T follicular helper cell (primary cell): ENCODE measurements around the gene MRPL33.
"Not testable (repeated sequence)": the region's sequence is repeated elsewhere in the genome, so short reads cannot be mapped to it uniquely, and the experiment has no call there.

Source experiments
- DNase-seq: peaks from one replicate; pipeline ENCODE4 v3.0.0-alpha.2; 2020; ENCODE audit warnings: low read depth

MRPL33 gene

DNA sequence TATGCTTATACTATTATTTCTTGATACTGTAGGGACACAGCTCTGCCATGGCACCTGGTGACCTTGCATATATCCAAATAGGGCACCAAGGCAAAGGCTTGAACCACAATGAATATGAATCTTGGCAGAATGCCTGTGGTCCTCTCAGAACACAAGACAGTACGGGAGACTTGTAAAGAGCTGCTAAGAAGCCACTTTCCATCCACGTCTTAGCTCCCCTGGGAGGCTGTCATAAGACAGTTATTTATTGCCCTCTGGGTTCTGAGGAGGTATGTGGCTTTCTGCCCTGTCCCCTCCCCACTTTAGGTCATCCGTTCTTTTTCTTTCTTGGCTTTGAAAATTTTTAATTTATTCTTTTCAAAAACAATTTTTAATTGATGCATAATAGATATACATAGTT is 29.8 kb upstream of the MRPL33 start:
- no peak for DNase-seq

DNA sequence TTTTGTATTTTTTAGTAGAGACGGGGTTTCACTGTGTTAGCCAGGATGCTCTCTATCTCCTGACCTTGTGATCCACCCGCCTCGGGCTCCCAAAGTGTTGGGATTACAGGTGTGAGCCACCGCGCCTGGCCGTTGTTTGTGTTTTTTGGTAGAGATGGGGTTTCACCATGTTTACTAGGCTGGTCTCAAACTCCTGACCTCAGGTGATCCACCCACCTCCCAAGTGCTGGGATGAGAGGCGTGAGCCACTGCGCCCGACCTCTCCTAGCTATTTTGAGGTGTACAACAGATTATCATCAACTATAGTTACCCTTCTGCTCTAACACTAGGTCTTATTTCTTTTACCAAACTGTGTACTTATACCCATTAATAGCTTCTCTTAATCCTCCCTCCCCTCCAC is 28.9 kb upstream of the MRPL33 start:
- DNase-seq = no peak

DNA sequence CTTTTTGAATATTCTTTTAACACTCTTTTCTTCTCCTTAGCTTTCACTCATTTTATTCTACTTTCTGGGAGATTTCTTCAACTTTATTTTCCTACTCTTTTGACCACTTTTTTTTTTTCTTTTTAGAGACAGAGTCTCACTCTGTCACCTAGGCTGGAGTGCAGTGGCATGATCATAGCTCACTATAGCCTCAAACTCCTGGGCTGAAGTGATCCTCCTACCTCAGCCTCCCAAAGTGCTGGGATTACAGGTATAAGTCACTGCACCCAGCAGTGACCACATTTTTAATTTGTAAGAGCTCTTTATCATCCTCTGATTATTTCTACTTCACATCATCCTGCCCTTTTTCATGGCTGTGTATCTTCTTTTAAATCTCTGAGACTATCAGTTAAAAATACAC is 26.0 kb upstream of the MRPL33 start:
- DNase-seq = not testable (repeated sequence)

DNA sequence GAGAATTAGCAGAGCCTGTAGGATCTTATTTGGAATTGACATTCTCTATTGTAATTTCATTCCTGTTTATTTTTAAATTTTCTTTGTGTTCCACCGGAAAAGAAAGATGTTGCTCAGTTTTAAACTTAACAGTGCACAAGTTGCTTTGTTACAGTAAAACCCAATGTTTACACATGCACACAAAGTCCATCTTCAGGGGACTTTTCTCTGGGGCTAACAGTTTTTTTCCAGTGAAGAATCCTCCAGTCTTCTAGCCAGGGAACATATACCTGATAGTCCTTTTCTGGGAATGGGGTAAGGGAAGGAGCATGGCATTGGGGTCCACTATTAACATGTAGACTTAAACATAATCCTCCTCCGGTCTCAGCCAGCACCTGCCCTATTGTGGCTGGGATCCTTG is 25.2 kb upstream of the MRPL33 start:
- no peak for DNase-seq

DNA sequence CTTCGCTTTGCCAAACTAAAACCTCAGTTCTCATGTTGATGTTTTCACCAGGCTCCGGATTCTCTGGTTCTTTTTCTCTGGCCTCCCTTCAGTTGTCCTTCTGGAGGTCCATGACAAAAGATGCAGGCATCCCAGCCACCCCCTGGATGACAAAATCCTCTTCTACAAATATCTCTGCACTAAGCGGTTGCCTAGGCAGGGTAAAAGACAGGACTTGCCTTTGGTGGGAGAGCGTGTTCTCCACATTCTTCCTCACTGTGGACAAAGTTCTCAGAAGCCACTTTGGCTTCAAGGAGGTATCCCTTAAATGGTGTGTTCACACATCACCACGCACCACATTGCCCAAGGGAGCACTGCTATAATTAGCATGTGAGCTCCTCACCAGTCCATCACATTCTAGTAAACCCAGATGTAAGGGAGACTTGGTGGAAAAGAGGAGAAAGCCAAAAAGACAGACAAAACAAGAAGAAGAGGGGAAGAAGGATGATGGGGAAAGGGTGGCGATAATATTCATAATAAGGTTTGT is 23.6 kb upstream of the MRPL33 start:
- no peak for DNase-seq

DNA sequence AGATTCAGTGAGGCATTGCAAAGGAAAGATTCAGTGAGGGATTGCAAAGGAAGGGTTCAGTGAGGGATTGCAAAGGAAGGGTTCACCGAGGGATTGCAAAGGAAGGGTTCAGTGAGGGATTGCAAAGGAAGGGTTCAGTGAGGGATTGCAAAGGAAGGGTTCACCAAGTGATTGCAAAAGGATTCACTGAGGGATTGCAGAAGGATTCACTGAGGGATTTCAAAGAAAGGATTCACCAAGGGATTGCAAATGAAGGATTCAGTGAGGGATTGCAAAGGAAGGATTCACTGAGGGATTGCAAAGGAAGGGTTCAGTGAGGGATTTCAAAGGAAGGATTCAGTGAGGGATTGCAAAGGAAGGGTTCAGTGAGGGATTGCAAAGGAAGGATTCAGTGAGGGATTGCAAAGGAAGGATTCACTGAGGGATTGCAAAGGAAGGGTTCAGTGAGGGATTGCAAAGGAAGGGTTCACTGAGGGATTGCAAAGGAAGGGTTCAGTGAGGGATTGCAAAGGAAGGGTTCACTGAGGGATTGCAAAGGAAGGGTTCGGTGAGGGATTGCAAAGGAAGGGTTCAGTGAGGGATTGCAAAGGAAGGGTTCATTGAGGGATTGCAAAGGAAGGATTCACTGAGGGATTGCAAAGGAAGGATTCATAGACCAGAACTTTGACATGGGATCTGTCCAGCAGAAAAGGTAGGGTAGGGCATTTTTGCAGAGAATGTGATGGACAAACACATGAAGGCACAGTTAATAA is 22.5 kb upstream of the MRPL33 start:
- not testable (repeated sequence) for DNase-seq

DNA sequence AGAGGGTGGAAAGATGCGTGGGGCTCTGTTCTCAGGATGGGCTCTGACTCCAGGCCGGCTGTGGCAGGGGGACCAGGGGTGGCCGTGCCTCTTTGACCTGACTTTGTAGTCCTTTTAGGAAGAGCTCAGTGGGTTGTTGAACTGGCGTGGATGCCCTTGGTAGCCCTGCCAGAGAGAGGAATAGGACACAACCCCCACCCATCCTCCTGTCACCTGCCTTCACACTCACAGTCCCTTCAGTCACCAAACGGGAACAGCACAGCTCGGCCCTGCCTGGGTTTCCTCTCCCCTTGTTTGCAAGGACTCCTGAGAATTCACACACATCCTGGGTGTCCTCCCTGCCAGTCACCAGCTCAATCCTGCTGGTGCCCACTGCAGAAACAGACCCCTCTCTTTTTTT is 20.1 kb upstream of the MRPL33 start:
- no peak for DNase-seq

DNA sequence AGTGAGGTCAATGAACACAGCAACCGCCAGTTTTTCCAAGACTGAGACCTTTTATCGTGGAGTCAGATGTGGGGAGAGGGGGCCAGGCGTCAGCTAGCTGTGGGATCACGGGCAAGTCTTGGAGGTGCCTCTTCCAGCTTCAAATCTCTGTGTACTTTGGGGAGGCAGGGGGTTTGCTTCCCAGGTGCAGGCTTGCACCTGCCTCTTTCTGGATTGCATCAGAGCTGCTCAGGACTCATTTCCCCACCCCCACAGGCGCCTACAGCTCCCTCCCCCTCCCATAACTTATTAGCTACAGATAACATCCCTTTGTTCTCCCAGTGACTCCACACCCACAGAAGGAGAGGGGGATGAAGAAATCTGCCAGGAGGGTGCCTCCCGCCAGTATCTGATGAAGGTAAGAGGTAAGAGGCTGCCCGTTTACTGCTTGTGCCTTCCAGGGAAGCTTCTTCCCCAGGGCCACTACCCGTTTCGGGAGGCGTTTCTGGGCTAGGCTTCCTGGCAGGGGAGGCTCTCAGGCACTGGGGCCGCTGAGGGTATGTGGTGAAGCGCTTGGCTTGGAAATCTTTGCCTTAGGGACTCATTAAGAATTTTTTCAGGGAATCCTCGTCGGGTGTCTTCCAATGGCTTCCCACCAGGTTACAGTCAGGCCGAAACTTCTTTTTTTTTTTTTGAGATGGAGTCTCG is 18.8 kb upstream of the MRPL33 start:
- no peak for DNase-seq

DNA sequence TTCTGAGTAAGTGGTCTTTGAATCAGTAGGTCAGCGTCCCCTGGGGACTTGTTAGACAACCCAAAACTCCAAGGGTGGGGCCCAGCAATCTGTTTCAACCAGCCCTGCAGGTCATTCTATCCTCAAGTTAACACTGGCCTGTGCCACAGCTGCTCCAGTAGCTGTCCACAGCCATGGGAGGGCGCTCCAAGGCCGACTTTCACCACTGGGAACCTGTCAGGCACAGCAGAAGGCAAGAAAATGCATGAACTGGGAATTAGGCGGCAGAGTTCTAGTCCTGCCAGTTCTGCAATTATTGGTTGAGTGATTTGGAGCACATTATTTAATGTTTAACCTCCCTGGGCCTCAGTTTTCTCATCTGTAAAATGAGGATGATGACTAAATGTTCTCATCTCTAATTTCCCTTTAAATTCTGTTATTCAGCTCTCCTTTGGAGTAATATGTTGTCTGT is 17.4 kb upstream of the MRPL33 start:
- peak; percentile 47 for DNase-seq

DNA sequence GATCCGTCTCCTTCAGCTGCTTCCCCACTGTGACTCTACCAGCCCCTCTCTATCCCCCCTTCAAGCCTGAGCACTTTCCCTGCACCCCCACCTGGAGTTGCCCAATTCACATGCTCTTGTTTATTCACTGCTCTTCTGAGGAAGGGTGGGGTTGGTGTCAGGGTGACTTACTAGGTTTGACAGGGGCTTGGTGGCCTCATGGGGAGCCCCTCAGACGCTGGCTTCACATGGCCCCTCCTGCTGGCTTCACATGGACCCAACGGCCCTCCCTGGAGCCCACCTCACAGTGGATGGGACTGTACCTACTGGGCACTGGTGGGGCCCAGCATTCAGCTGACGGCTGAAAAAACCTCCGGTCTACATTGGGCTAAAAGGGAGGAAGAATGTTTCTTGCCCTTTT is 16.7 kb upstream of the MRPL33 start:
- DNase-seq = no peak

DNA sequence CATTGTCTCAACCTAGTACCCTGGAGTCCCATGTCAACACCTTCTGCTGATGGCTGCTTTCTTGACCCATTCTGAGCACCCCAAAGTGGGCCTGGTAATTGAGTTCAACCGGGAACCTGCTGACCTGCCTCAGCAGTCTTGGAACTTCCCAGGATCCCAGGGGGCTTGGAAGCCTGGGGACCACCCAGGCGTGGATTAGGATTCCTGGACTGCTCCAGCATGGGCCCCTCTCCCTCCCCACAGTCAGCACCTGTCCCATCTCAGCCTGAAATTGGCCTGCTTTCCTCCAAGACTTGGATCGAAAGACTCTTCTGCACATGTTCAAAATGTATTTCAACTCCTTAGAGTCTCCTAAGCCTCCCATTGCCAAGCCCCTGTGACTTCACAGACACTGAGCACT is 15.4 kb upstream of the MRPL33 start:
- no peak for DNase-seq

DNA sequence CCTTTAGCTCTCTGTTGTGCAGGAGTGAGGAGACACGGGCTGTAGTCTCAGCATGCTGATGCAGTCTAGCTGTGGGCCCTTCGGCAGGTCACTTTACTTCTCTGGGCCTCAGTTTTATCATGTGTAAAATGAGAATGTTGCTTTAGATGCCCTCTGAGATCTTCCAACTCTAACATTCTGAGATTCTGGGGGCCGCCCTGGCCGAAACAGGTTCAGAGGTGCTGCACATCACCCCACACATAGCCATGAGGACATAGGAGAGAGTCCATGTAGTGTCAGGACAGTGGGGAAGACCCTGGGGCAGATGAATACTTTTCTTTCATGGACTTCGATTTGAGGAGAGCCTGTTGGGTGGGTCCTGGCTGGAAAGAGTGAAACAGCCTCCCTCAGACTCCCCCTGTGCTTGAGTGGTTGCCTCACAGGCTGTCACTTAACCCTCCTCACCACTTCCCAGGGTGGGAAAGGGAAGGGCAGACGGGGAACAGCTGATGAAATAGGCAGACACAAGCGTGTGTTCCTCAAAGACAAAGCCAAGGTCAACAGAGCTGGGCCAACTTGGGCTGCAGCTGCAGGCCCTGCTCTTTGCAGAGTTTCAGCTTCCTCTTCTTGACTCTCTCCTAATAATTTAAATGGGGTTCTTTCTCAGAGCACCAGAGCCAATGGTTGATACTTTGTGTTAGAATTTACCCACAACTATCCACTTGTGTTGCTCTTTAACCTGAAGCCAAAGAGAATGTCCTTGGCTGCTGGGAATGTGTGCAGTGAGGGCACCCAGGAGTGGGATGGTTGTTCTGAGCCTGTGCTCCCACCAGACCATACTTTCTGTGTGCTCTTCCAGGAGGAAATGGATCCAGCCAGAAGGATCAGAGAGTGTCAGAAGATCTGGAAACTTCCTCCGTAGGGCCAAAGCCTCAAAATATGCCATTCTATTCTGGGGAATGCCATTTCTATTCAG is 14.7 kb upstream of the MRPL33 start:
- no peak for DNase-seq

DNA sequence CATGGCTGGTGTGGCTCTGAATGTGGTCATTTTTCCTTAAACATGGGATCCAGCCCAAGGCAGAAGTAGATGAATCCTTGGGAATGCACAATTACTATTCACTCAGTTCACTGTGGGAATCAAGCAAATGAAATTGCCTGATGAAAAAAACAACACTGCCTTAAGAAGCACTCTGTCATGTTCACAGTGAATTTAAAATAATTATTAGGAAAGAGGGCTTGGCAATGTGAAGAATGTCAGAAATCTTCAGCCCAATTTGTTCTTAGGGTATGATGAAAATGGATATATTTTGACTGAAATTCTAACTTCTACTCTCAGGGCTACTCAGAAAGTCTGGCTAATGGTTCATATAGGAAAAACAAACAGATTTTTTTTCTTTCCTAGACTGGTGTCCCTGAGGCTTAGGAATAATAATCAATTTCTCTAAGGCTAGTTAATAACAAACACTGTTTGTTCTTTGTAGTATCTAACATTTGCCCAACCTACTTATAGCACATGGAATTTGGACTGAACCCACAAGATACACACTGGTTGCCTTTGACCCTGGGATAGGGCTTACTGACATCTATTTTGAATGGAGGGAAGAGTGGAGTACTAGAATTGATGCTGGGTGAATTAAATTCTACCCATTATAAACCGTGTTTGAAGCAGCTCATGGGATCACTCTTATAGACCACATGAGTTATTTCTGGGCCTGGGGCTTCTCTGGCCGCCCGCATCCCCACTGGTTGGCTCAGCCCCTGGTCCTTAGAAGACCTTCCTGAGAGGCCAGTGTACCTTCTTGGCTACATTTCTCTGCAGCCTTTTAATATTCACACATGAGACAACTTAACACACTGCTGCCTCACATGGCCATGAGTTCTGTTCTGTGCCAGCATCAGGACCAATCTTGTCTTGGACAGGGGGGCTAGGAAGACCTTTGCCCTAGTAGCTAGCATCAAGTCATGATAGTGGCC is 8.3 kb upstream of the MRPL33 start:
- no peak for DNase-seq

DNA sequence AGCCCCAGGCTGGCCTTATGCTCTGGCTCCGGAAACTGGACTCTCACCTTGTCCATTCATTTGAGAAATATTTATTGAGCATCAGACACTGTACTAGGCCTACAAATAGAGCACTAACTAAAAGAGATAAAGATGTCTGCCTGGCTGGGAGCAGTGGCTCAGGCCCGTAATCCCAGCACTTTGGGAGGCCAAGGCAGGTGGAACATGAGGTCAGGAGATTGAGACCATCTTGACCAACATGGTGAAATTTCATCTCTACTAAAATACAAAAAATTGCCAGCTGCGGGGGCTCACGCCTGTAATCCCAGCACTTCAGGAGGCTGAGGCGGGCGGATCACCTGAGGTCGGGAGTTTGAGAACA is 7.6 kb upstream of the MRPL33 start:
- DNase-seq = no peak

DNA sequence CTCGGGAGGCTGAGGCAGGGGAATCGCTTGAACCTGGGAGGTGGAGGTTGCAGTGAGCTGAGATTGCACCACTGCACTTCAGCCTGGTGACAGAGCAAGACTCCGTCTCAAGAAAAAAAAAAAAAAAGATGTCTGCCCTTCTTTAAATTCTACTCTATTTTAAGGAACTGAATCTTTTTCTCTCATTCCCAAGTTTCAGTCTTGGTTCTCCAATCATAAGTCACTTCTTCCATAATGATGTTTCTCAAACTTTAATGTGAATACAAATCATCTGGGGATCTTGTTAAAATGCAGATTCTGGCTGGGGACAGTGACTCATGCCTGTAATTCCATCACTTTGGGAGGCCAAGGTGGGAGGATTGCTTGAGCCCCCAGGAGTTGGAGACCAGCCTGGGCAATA is 7.0 kb upstream of the MRPL33 start:
- not testable (repeated sequence) for DNase-seq

DNA sequence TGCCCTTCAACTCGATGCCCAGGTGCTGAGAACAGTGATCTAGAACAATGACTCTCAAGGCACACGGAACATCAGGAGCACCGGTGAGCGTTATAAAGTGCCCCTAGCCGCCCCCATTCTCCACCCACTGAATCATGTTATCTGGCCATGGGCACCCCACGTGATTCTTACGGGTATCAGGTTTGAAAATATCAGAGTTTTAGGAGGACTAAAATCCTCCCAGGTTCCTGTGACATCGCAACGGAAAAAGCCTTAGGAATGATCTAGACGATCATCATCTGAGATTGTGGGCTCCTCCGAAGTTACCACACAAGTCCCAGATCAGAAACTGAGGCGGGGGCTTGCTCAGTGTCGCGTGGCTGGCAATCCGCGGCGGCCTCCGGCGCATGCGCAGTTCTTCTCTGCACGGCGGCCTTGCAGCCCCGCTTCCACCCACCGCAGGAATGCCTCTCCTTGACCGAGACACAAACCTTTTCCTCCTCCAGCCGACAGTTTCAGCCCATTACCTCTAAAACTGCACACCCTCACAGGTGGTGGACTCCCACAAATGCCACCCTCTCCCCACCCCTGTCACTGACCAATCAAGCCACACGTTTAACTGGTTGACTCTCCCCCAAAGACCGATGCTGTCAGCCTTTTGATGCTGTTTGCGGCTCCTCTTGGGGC is 5.8 kb upstream of the MRPL33 start:
- peak; percentile 27 for DNase-seq

DNA sequence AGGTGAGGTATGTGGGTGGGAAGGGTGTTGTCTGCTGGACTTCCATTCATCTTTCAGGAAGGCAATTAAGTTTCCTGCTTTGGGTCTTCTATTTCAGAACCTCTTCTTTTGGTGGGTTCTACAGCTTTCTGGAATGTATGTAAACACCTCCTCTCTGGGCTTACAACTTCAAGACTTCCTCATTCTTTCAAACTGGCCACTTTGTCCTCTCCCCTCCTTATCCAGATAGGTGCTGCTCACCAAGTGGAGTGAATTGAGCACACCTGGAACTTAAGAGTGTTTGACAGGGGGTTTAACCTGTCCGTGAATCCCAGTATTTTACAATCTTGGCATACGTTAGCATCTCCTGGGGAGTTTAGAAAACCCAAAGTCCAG is 5.2 kb upstream of the MRPL33 start:
- DNase-seq = no peak

DNA sequence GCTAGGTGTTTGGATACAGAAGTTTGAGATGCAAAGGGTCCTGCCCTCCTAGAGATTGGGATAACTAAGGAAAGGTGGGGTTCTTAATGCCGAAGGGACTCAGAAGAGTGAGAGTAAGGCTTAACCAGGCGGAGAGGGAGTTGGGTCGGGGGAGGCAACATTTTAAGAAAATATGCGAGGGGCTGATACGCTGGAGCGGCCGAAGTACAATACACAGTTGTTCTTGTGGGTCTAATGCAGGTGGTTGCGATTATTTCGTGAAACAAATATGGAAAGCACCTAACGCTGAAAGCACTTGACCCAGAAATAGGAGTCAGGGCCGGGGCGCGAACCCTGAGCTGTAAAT is 344 bp upstream of the MRPL33 start:
- no peak for DNase-seq

DNA sequence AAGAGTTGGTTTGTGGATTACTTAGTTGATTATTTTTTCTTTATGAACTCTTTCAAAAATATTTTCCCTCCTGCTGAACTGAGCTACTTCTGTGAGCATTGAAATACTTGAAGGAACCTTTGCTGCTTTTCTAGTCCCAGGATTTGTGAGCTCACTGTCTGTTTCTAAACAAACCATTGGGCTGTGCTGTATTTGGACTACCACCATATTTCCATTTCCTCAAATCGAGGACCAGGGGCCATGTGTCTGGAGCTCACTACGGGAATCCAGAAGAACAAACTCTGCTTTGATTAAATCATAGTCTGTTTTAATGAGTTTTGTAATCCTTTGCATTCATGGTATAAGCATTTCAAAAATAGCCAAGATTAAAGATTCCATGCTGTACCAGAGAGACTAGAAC is 1.3 kb downstream of the MRPL33 start:
- no peak for DNase-seq

DNA sequence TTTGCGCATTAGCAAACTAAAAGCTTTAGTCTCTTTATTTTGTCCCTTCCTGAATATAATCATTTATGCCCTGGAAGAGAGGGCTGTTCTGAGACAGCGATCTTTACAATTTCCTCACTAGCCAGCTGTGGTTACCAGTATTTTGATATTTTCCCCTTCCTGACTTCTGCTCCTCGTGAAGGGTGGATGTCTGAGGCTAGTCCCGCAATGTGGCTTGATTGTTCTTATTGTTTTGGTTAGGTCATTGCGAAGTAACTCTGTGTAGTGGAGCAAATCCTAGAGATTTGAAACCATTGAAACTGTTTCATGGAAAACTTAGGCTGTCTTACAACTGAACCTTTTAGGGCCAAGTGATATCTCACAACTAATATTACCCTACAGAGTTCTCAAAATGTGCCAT is 2.4 kb downstream of the MRPL33 start:
- no peak for DNase-seq

DNA sequence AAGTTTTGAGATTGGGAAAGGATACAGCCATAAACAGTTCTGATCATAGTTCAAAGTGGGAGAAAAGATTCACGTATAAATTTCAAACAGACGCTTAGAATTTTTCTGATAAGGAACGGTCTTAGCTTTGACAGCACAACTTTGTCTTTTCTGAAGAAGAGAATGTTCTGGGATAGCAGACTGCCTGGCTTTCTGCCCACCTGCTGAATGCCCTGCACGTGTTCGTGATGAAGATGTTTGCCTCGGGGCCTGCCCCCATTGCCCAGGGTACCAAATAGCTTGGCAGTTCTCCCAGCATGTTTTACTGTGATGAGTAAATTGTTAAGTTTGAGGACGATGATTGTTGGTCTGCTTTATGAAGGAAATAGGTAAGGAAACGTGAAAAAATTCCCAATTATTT is 4.6 kb downstream of the MRPL33 start:
- no peak for DNase-seq
